Right renal cortex interstitium (tissue), 3 donors: ENCODE measurements around the gene EXOC8. TPM values are rescaled to one million over a fixed set of nuclear protein-coding genes. Genes with fewer than 3 reads are reported as not detected.

ENCODE experiments used
- DNase-seq, 3 donors: peaks; one replicate each; pipeline ENCODE4 v3.0.0-alpha.2; 2013; ENCODE audit warnings: low read depth in 3 of 3, low spot score in 2 of 3
- polyA plus RNA-seq, 3 donors: library from polyadenylated mRNA; unstranded; fragments of 120-200 nt; gene quantifications; one replicate each; pipeline ENCODE4 v1.2.1, GENCODE V29; 2013; ENCODE audit not compliant: insufficient read length in 3 of 3

The EXOC8 gene, protein sequence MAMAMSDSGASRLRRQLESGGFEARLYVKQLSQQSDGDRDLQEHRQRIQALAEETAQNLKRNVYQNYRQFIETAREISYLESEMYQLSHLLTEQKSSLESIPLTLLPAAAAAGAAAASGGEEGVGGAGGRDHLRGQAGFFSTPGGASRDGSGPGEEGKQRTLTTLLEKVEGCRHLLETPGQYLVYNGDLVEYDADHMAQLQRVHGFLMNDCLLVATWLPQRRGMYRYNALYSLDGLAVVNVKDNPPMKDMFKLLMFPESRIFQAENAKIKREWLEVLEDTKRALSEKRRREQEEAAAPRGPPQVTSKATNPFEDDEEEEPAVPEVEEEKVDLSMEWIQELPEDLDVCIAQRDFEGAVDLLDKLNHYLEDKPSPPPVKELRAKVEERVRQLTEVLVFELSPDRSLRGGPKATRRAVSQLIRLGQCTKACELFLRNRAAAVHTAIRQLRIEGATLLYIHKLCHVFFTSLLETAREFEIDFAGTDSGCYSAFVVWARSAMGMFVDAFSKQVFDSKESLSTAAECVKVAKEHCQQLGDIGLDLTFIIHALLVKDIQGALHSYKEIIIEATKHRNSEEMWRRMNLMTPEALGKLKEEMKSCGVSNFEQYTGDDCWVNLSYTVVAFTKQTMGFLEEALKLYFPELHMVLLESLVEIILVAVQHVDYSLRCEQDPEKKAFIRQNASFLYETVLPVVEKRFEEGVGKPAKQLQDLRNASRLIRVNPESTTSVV
- 10 to 100 TPM; 10.6 to 11.9 (median 11.8) TPM for polyA plus RNA-seq

DNA sequence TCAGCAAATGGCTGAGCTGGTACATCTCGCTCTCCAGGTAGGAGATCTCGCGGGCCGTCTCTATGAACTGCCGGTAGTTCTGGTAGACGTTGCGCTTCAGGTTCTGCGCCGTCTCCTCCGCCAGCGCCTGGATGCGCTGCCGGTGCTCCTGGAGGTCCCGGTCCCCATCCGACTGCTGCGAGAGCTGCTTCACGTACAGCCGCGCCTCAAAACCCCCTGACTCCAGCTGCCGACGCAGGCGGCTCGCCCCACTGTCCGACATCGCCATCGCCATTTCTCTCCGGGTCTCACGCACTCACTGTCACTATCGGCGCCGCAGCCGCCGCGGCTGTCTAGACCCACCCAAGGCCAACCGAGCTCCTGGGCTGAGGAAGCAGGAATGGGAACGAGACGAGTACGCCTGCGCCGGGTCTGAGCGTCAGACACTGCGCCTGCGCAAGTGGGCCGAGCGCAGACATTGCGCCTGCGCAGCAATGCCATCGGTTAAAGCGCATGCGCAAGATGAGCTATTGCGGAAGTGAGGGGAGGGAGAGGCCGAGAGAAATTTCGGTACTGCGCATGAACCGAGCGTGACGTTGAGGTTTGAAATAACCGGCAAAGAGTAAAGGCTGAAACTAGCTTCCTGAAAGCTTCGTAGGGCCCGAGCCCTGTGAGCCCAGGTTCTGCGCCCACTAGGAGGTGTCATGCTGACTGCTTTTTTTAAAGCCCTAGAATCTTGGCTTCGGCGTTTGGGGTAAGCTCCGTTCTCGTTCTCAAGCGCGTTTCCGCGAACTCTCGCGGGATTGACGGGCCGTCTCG lies at the start of gene EXOC8:
TSS of gene EXOC8 (minus strand) at position 381 of the 798 bp plus-strand sequence. CDS start at position 274, 107 bp downstream.
- peak; percentile 98 to 99 (median 98) for DNase-seq

DNA sequence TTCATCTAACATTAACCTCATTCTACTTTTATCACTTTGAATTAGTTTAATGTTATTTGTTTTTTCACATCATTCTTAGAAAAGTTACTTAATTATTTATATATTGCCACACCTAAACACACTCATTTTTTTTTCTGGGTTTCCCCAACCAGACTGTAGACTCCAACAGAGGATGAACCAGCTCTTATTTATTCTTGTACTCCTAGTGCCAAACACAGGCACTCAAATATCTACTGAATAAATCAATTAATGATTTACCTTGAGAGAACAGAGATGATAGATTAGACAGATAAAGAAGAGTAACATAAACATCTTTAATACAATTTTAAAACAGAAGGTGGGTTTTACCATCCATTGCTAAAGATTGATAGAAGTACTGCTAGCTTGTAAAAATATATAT lies 48.8 kb upstream of the EXOC8 start:
- DNase-seq: no peak

GRCh38 chr1:231385416-231385748 lies 47.7 kb upstream of the EXOC8 start:
- DNase-seq: no peak

- no peak for DNase-seq
Measured at GRCh38 chr1:231384696-231385415, 47.2 kb upstream of the EXOC8 start.

GRCh38 chr1:231383159-231383860 lies 45.7 kb upstream of the EXOC8 start:
- DNase-seq: no peak

GRCh38 chr1:231382426-231382825 lies 44.8 kb upstream of the EXOC8 start:
- no peak for DNase-seq

- DNase-seq: no peak
Measured at GRCh38 chr1:231381729-231382128, 44.1 kb upstream of the EXOC8 start.

DNA sequence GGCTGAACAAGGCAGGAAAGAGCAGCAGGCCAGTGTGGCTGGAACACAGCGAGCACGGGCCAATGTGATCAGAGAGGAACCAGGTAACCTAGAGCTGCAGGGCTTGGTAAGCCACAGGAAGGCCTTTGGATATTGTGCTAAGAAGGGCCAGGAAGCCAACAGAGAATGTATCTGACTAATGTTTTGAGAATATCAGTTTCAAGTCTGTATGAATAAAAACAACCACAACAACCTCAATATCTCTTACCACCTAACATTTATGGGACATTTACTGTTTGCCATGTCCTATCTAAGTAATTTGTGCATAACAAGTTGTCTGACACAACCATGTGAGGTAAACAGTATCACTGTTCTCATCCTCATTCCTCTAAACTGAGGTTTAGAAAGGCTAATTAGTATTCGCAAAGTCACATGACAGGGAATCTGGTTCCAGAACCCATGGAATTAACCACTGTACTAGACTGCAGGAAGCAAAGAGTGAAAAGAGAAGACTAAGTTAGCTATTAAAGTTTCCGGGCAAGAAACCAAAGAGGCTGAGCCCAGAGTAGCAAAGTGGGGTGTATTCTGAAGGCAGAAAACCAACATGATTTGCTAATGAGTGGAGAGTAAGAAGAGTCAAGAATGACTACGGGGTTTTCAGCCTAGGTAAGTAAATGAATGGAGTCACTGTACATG lies 39.4 kb upstream of the EXOC8 start:
- DNase-seq: no peak

- DNase-seq: no peak
Measured at GRCh38 chr1:231376101-231376500, 38.4 kb upstream of the EXOC8 start.

DNA sequence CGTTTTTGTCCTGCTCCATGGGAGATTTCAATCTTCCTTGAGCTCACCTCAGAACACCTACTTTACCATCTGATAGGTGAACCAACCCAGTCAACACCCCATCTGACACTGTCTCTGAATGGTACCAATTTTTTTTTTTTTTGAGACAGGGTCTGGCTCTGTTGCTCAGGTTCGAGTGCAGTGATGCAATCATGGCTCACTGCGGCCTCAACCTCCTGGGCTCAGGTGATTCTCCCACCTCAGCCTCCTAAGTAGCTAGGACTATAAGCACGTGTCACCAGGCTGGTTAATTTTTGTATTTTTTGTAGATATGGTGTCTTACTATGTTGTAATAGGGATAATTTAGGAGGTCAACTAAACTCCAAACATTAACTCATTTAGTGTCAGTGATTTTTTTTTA lies 36.7 kb upstream of the EXOC8 start:
- DNase-seq: no peak

- no peak for DNase-seq
Measured at GRCh38 chr1:231372501-231372900, 34.8 kb upstream of the EXOC8 start.

GRCh38 chr1:231369282-231369681 lies 31.6 kb upstream of the EXOC8 start:
- DNase-seq: no peak

DNA sequence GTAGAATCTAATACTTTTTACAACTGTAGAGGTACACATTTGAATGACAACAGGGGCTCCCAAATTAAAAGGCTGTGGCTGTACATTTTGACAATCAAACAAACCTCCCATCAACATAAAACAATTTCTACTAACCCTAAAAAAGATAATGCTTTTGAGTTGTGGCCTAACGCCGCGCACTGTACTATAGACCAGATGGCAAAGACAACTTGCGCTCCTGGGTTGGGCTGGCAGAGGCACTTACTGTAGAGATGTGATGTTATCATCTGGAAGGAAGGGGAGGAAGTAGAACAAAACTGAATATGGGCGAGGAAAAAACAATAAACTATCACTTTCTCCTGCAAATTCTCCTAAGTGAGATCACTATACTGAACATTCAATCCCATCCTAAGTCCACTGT lies 26.5 kb upstream of the EXOC8 start:
- DNase-seq: no peak

DNA sequence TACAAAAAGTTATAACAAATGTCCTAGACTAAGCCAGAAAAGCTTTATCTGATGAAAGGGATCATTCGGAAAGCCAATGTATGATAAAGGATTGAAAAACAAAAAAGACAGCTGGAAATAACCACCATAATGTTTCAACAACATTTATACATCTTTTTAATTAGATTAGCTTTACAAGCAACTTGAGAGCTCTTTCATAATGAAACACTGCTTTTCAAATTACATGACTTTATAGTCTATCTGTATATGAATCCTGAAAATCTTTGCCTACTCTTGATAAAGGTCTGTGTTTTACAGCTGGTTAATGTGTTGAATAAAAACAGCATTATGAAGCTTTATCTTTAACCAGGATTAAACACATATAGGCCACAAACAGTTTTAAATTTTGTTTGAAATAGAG lies 26.0 kb upstream of the EXOC8 start:
- no peak for DNase-seq

GRCh38 chr1:231362325-231362724 lies 24.7 kb upstream of the EXOC8 start:
- no peak for DNase-seq

DNA sequence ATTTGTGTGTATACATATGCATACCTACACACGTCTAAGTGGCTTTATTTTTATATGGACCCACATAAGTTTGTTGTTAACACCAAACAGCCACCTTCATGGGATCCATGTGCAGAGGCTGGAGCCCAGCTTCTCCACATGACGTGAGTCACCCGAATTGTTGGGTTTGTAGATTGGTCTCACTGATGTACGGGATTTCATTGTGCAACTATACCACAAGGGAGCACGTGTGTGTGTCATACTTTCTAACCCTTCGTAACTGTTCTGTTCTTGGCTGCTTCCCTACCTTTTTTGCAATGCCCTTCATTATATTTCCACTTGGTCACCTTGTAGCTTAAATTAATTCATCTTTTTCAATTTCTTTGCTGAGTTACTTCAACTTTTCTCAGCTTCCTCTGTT lies 21.5 kb upstream of the EXOC8 start:
- DNase-seq: no peak

DNA sequence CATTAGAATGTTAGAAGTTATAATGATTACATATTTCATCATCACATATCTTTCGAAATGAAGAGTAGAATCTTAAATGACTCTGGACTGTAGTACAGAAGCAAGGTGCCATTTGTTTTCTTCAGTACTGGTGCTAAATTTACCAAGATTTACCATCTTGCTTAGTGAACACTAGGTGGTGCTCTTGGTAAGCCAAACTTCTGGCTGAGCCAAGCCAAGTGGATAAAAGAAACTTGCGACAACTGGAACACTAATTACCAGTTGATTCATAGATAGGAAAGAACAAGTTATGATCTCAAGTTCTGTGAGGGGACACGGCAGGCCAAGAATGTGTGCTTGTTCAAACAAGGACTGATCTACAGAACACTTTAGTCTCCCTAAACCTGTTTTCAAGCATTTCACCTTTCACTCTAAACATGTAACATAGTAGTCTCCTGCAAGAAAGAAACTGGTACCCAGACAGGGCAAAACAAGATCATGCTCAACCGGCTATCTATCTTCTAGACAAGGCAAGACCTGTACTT lies 20.2 kb upstream of the EXOC8 start:
- DNase-seq: peak in 2 of 3 donors; percentile 39 to 49

DNA sequence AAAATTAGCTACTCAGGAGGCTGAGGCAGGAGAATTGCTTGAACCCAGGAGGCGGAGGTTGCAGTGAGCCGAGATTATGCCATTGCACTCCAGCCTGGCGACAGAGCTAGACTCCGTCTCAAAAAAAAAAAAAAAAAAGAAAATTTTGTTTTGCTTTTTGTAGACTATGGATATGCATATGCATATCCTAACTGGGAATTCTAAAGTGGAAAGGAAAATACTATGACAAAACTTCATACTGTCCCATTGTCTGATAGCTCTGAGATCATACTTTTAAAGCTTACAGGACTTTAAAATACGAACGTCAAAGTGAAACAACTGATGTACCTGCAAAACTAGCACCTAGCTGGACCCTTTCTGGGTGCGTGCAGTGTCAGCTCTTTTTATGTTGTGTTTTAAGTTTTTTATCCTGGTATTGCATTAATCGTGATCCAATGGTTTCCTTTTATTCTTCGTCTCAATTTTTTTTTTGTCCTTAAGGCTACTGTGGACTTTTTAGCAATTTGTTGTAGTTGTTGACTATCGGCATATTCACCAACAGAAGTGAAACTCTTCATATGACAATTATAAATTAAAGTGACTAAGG lies 19.6 kb upstream of the EXOC8 start:
- DNase-seq: no peak

- no peak for DNase-seq
Measured at GRCh38 chr1:231355171-231355570, 17.5 kb upstream of the EXOC8 start.
